22Rv1 (cell line): ENCODE data around the gene KRTAP10-1.

ENCODE experiments used
- H3K27ac ChIP-seq: fragments of 450-650 bp; 2 replicates; pipeline ENCODE4 v1.5.1; 2017
- CTCF ChIP-seq: fragments of 450-650 bp; IDR thresholded peaks from 2 replicates; pipeline ENCODE4 v1.5.1; 2017; ENCODE audit warnings: mild to moderate bottlenecking
- ZFX ChIP-seq: fragments of 450-650 bp; IDR thresholded peaks from 2 replicates; pipeline ENCODE4 v1.6.1; 2017; ENCODE audit warnings: antibody characterized with exemption, borderline replicate concordance

Gene KRTAP10-1

GRCh38 chr21:44495611-44496563 lies 44.1 kb downstream of the KRTAP10-1 start:
- TF ChIP-seq ZFX = no peak
- TF ChIP-seq CTCF = no peak
- no peak overlapping the region for H3K27ac ChIP-seq

DNA sequence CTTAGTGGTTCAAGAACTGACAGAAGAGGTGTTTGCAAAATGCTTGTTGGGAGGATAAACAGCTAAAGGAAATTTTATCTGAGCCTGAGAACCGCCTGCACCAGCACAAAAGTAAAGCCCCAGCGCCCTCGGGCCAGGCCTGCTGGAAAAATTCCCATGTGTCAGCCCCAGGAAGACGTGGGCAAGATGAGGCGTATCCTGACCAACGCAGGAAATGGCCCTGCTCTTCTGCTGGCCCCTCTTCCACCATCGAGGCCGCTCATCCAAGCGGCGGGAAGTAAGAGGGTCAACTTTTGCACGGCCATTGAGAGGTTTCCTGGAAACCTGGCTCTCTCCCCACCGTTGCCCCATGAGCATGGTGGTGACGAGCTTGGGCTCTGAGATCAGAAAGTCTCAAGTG lies 45.0 kb downstream of the KRTAP10-1 start:
- no peak overlapping the region for H3K27ac ChIP-seq
- TF ChIP-seq CTCF (no peak), ZFX (no peak)

GRCh38 chr21:44494418-44494817 lies 45.6 kb downstream of the KRTAP10-1 start:
- TF ChIP-seq ZFX = no peak
- TF ChIP-seq CTCF = no peak

GRCh38 chr21:44492567-44493385 lies 47.2 kb downstream of the KRTAP10-1 start:
- no peak overlapping the region for H3K27ac ChIP-seq
- TF ChIP-seq CTCF (no peak), ZFX (no peak)

More at GRCh38 chr21:44494418-44494817, 45.6 kb downstream of the KRTAP10-1 start:
- H3K27ac ChIP-seq = no peak overlapping the region

DNA sequence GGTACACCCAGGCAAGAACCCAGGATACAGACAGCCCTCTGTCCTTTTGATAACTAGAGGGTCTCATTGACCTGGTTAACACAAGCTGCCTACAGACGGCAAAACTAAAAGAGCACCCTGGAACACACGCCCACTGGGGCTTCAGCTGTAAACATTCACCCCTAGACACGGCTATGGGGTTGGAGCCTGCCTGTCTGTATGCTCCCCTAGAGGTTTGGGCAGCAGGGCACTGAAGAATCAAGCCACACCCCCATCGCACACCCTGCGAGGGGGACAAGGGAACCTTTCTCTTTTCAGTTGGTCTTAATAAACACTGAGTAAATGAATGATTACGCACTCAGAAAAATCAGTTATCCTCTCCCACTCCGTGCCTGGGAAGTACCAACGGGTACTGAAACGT lies 49.2 kb downstream of the KRTAP10-1 start:
- H3K27ac ChIP-seq = no peak overlapping the region
- TF ChIP-seq ZFX = no peak
- no peak for TF ChIP-seq CTCF

DNA sequence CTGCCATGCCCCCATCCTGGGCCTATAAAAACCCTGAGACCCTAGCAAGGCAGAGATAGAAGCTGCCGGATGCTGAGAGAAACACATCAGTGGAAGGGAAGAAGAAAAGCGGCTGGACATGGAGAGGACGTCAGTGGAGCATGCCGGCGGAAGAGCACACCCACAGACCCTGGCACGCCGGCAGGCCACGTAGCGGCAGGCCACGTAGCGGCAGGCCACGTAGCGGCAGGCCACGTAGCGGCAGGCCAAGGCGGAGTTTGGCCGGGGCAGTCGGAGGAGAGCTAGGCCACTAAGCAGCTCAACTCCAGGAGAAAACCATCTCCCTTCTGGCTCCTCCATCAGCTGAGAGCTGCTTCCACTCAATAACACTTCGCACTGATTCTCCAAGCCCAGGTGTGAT lies 49.6 kb downstream of the KRTAP10-1 start:
- TF ChIP-seq CTCF (no peak), ZFX (no peak)
- H3K27ac ChIP-seq = no peak overlapping the region
